Gastrocnemius medialis (tissue), 4 donors: ENCODE data around the gene UBQLN4. TPM values are rescaled to one million over a fixed set of nuclear protein-coding genes. Genes with fewer than 3 reads are reported as not detected.

Experiments
- ATAC-seq, 2 donors: fragments of 150-250 bp; one replicate each; pipeline ENCODE4 v1.9.1; 2016
- DNase-seq, 2 donors: peaks; one replicate each; pipeline ENCODE4 v3.0.0-alpha.2; 2019
- H3K27ac ChIP-seq, 4 donors: fragments of 200-600 bp; sonication (generic); 1 replicate in 1 of 4; 2 replicates in 3 of 4; pipeline ENCODE4 v1.5.1; 2016 to 2018; ENCODE audit warnings: mild to moderate bottlenecking in 2 of 4, moderate library complexity in 1 of 4
- H3K27me3 ChIP-seq, 3 donors: fragments of 200-600 bp; sonication (generic) in 2 of 3; 1 replicate in 1 of 3; 2 replicates in 2 of 3; pipeline versions ENCODE4 v1.5.1 to v1.6.0; 2016 to 2019; ENCODE audit warnings: mild to moderate bottlenecking in 1 of 3, moderate library complexity in 1 of 3
- H3K36me3 ChIP-seq, 2 donors: fragments of 200-600 bp; sonication (generic) in 1 of 2; one replicate each; pipeline ENCODE4 v1.5.1; 2017 to 2018
- H3K4me1 ChIP-seq, 2 donors: fragments of 200-600 bp; sonication (generic) in 1 of 2; one replicate each; pipeline ENCODE4 v1.5.1; 2016 to 2017; ENCODE audit warnings: mild to moderate bottlenecking in 2 of 2
- H3K4me3 ChIP-seq, 4 donors: fragments of 200-600 bp; sonication (generic) in 3 of 4; 1 replicate in 1 of 4; 2 replicates in 3 of 4; pipeline ENCODE4 v1.5.1; 2016 to 2019; ENCODE audit warnings: mild to moderate bottlenecking in 2 of 4
- H3K9me3 ChIP-seq, 3 donors: fragments of 200-600 bp; sonication (generic) in 2 of 3; 1 replicate in 1 of 3; 2 replicates in 2 of 3; pipeline ENCODE4 v1.5.1; 2016 to 2019
- CTCF ChIP-seq, 5 experiments: fragments of 450-650 bp in 3 of 5; fragments of 200-600 bp in 2 of 5; sonication (generic) in 2 of 5; IDR thresholded peaks in 4 of 5; conservative IDR thresholded peaks in 1 of 5; 1 replicate in 4 of 5; 2 replicates in 1 of 5; pipeline ENCODE4 v1.5.1; 2016 to 2019; ENCODE audit warnings: antibody characterized with exemption in 5 of 5, mild to moderate bottlenecking in 3 of 5, moderate library complexity in 3 of 5
- POLR2A ChIP-seq, 2 donors: fragments of 450-650 bp; IDR thresholded peaks; one replicate each; pipeline ENCODE4 v1.6.1; 2017; ENCODE audit warnings: antibody characterized with exemption in 2 of 2, mild to moderate bottlenecking in 2 of 2, moderate library complexity in 2 of 2
- in situ Hi-C, 4 donors: fragments of 200-750 bp; cut with MboI; loops; one replicate each; pipeline versions ENCODE4 v1.15.0 to v1.8.0; 2017; ENCODE audit warnings: low sequenced_read_pairs in 4 of 4
- intact Hi-C: fragments of 100-400 bp; cut with DNase I; formaldehyde crosslinking; loops from one replicate; pipeline ENCODE4 v1.15.1; 2023; ENCODE audit warnings: low total_unique reads
- total RNA-seq, 4 donors: library from RNA; depleted of rRNA; stranded (reverse); fragments of >200 nt; gene quantifications; one replicate each; pipeline versions ENCODE4 v1.1.0 to v1.2.3, GENCODE V29; 2016

UBQLN4 gene
- total RNA-seq, 4 donors from 2014 or later = 42.3 to 60.1 (median 46.0) TPM

GRCh38 chr1:156064615-156065014 lies 11.0 kb upstream of the UBQLN4 start:
- DNase-seq (no peak), ATAC-seq (no peak)
- TF ChIP-seq CTCF (IDR thresholded peaks at IDR 0.05 in 4 of 5, conservative IDR thresholded peaks at IDR 0.05 in 1 of 5) (no peak), POLR2A (IDR thresholded peaks at IDR 0.05) (no peak)
- Histone ChIP-seq H3K27me3 (no peaks in the 10 kb centered on the region), H3K36me3 (no peaks in the 10 kb centered on the region), H3K4me3 (no peak overlapping the region), H3K4me1 (peaks cover 0 to under 1% of the 10 kb centered on the region in 2 donors), H3K27ac (no peak overlapping the region), H3K9me3 (no peaks in the 10 kb centered on the region)
- intact Hi-C loops = no loop called here
- in situ Hi-C loops = loop anchor here in 1 of 4 donors (25.0 kb wide), 1 partner anchor 673 kb away; the partner anchor contains the start of genes ISG20L2, METTL25B and MRPL24

- Histone ChIP-seq H3K27me3 (no peaks in the 10 kb centered on the region), H3K4me3 (no peak overlapping the region), H3K36me3 (no peaks in the 10 kb centered on the region), H3K9me3 (no peaks in the 10 kb centered on the region), H3K4me1 (no peaks in the 10 kb centered on the region), H3K27ac (no peak overlapping the region)
- intact Hi-C loops = no loop called here
- no peak for ATAC-seq
- no peak for TF ChIP-seq POLR2A (IDR thresholded peaks at IDR 0.05)
- no peak for TF ChIP-seq CTCF (IDR thresholded peaks at IDR 0.05 in 4 of 5, conservative IDR thresholded peaks at IDR 0.05 in 1 of 5)
- no peak for DNase-seq
- in situ Hi-C loops = loop anchor here in 1 of 4 donors (25.0 kb wide), 1 partner anchor 673 kb away; the partner anchor contains the start of genes ISG20L2, METTL25B and MRPL24
Observed at GRCh38 chr1:156063997-156064285, 10.3 kb upstream of the UBQLN4 start.

GRCh38 chr1:156062189-156062588 lies 8.6 kb upstream of the UBQLN4 start:
- no peak for DNase-seq
- H3K9me3 ChIP-seq = no peaks in the 10 kb centered on the region
- no peaks in the 10 kb centered on the region for H3K4me1 ChIP-seq
- H3K27me3 ChIP-seq = no peaks in the 10 kb centered on the region
- no peaks in the 10 kb centered on the region for H3K36me3 ChIP-seq
- ATAC-seq = no peak
- TF ChIP-seq POLR2A (IDR thresholded peaks at IDR 0.05) (no peak), CTCF (IDR thresholded peaks at IDR 0.05 in 4 of 5, conservative IDR thresholded peaks at IDR 0.05 in 1 of 5) (no peak)
- no peak overlapping the region for H3K27ac ChIP-seq
- no peak overlapping the region for H3K4me3 ChIP-seq
- in situ Hi-C loops = loop anchor here in 1 of 4 donors (25.0 kb wide), 1 partner anchor 675 kb away; the partner anchor contains the start of genes ISG20L2, METTL25B and MRPL24
- intact Hi-C loops = no loop called here

- Histone ChIP-seq H3K9me3 (no peaks in the 10 kb centered on the region), H3K27me3 (no peaks in the 10 kb centered on the region), H3K36me3 (no peaks in the 10 kb centered on the region), H3K27ac (no peak within 1 kb of the TSS), H3K4me1 (peaks cover 0 to under 1% of the 10 kb centered on the region in 2 donors), H3K4me3 (no peak within 1 kb of the TSS)
- no peak for ATAC-seq
- TF ChIP-seq CTCF (IDR thresholded peaks at IDR 0.05 in 4 of 5, conservative IDR thresholded peaks at IDR 0.05 in 1 of 5) (no peak), POLR2A (IDR thresholded peaks at IDR 0.05) (no peak)
- in situ Hi-C loops = loop anchor here in 1 of 4 donors (25.0 kb wide), 1 partner anchor 676 kb away; the partner anchor contains the start of genes ISG20L2, METTL25B and MRPL24
- DNase-seq = no peak
- intact Hi-C loops = no loop called here
Observed at GRCh38 chr1:156060937-156061636, 7.5 kb upstream of the UBQLN4 start, which contains the start of gene RAB25. TSS of gene RAB25 (plus strand) at chr1:156061160. CDS start at chr1:156061401, 241 bp downstream.
